ENCODE results near the gene C12orf43.

DNA sequence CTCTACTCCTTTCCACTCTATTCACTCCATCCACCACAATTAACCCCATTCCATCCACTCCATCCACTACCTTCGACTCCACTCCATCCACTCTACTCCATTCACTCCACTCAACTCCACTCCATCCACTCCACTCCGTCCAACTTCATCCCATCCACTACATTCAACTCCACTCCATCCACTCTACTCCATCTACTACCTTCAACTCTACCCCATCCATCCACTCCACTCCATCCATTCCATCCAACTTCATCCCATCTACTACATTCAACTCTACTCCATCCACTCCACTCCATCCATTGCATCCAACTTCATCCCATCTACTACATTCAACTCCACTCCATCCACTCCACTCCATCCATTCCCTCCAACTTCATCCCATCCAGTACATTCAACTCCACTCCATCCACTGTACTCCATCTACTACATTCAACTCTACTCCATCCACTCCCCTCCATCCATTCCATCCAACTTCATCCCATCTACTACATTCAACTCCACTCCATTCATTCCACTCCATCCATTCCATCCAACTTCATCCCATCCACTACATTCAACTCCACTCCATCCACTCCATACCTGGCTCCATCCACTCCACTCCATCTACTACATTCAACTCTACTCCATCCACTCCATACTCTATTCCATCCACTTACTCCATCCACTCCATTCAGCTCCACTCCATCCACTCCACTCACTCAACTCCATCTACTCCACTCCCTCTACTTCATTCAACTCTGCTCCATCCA lies 21.5 kb downstream of the C12orf43 start:
- TF ChIP-seq, protein P1, sequence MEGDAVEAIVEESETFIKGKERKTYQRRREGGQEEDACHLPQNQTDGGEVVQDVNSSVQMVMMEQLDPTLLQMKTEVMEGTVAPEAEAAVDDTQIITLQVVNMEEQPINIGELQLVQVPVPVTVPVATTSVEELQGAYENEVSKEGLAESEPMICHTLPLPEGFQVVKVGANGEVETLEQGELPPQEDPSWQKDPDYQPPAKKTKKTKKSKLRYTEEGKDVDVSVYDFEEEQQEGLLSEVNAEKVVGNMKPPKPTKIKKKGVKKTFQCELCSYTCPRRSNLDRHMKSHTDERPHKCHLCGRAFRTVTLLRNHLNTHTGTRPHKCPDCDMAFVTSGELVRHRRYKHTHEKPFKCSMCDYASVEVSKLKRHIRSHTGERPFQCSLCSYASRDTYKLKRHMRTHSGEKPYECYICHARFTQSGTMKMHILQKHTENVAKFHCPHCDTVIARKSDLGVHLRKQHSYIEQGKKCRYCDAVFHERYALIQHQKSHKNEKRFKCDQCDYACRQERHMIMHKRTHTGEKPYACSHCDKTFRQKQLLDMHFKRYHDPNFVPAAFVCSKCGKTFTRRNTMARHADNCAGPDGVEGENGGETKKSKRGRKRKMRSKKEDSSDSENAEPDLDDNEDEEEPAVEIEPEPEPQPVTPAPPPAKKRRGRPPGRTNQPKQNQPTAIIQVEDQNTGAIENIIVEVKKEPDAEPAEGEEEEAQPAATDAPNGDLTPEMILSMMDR (conservative IDR thresholded peaks at IDR 0.05; ENCODE audit: low read depth, low read length), result no peak
- no peak for TF ChIP-seq EZH2 (IDR thresholded peaks at IDR 0.05; ENCODE audit: low read length, unreplicated experiment)
- TF ChIP-seq EZH2phosphoT487 (IDR thresholded peaks at IDR 0.05; ENCODE audit: borderline replicate concordance, low read length), result no peak
